Hepatocyte (in vitro differentiated cells): ENCODE results near the gene CPT1A. TPM values are rescaled to one million over a fixed set of nuclear protein-coding genes. Genes with fewer than 3 reads are reported as not detected.

ENCODE experiments used
- DNase-seq: peaks from one replicate; pipeline ENCODE4 v3.0.0-alpha.2; 2016; ENCODE audit warnings: low spot score
- H2AFZ ChIP-seq: fragments of 200-600 bp; sonication (generic); 2 replicates; pipeline ENCODE4 v1.6.0; 2016; ENCODE audit warnings: antibody characterized with exemption, mild to moderate bottlenecking
- H3K27ac ChIP-seq: fragments of 200-600 bp; sonication (generic); 2 replicates; pipeline ENCODE4 v1.5.1; 2016; ENCODE audit warnings: mild to moderate bottlenecking
- H3K27me3 ChIP-seq: fragments of 200-600 bp; sonication (generic); 2 replicates; pipeline ENCODE4 v1.6.1; 2016
- H3K36me3 ChIP-seq: fragments of 200-600 bp; sonication (generic); replicated peaks from 2 replicates; pipeline ENCODE4 v1.5.1; 2016; ENCODE audit warnings: low read depth; ENCODE audit not compliant: insufficient read depth
- H3K4me1 ChIP-seq: fragments of 200-600 bp; sonication (generic); 2 replicates; pipeline ENCODE4 v1.5.1; 2016; ENCODE audit warnings: mild to moderate bottlenecking, moderate library complexity; ENCODE audit not compliant: insufficient read depth
- H3K4me2 ChIP-seq: fragments of 200-600 bp; sonication (generic); 2 replicates; pipeline ENCODE4 v1.6.0; 2016
- H3K4me3 ChIP-seq: fragments of 200-600 bp; sonication (generic); 2 replicates; pipeline ENCODE4 v1.5.1; 2016; ENCODE audit warnings: mild to moderate bottlenecking
- H3K79me2 ChIP-seq: fragments of 200-600 bp; sonication (generic); 2 replicates; pipeline ENCODE4 v1.6.0; 2017; ENCODE audit warnings: mild to moderate bottlenecking
- H3K9me2 ChIP-seq: fragments of 200-600 bp; sonication (generic); replicated peaks from 2 replicates; pipeline ENCODE4 v1.6.0; 2017; ENCODE audit warnings: mild to moderate bottlenecking; ENCODE audit not compliant: insufficient read depth
- H3K9me3 ChIP-seq: fragments of 200-600 bp; sonication (generic); 2 replicates; pipeline ENCODE4 v1.5.1; 2016; ENCODE audit warnings: low read depth, mild to moderate bottlenecking
- H4K20me1 ChIP-seq: fragments of 200-600 bp; sonication (generic); 2 replicates; pipeline ENCODE4 v1.6.0; 2016; ENCODE audit warnings: mild to moderate bottlenecking; ENCODE audit not compliant: insufficient read depth, poor library complexity, severe bottlenecking
- CTCF ChIP-seq: fragments of 200-600 bp; sonication (generic); IDR thresholded peaks from 2 replicates; pipeline ENCODE4 v1.5.1; 2016; ENCODE audit warnings: antibody characterized with exemption, mild to moderate bottlenecking; ENCODE audit not compliant: poor library complexity
- EZH2 ChIP-seq: fragments of 200-600 bp; sonication (generic); IDR thresholded peaks from 2 replicates; pipeline ENCODE4 v1.6.1; 2016; ENCODE audit warnings: antibody characterized with exemption, mild to moderate bottlenecking, borderline replicate concordance
- EZH2phosphoT487 ChIP-seq: fragments of 200-600 bp; sonication (generic); IDR thresholded peaks from one replicate; pipeline ENCODE4 v1.6.1; 2018; ENCODE audit warnings: antibody characterized with exemption, mild to moderate bottlenecking, low read depth, moderate library complexity; ENCODE audit not compliant: unreplicated experiment, severe bottlenecking
- WGBS: methylation state at CpG from one replicate; pipeline ENCODE4 v1.1.6; 2016; ENCODE audit warnings: low lambda C conversion rate; ENCODE audit errors: missing lambda C conversion rate; 5-methylcytosine and 5-hydroxymethylcytosine counted together
- polyA plus RNA-seq: library from polyadenylated mRNA; unstranded; fragments of >200 nt; fragmentation: Nextera tagmentation; extraction: Ambion mirVana; gene quantifications from 2 replicates; pipeline ENCODE4 v1.2.1, GENCODE V29; 2016
- total RNA-seq: library from RNA; depleted of rRNA; stranded (reverse); fragments of >200 nt; gene quantifications from 2 replicates; pipeline ENCODE4 v1.2.3, GENCODE V29; 2014

The CPT1A gene
- total and polyA plus RNA-seq, 2 experiments from 2014 or later = 8.3 to 24.8 TPM

GRCh38 chr11:68721075-68721474 lies 120.6 kb downstream of the CPT1A start:
- H3K9me2 ChIP-seq = no peaks in the 10 kb centered on the region
- no peak overlapping the region for H3K27ac ChIP-seq
- no peak overlapping the region for H3K4me2 ChIP-seq
- no peaks in the 10 kb centered on the region for H3K4me1 ChIP-seq
- DNase-seq = no peak
- no peak overlapping the region for H2AFZ ChIP-seq
- H3K9me3 ChIP-seq = no peaks in the 10 kb centered on the region
- no peaks in the 10 kb centered on the region for H3K79me2 ChIP-seq
- WGBS = 86% methylated on average over 2 of the region's 2 CpGs
- H3K4me3 ChIP-seq = no peak overlapping the region
- TF ChIP-seq CTCF = no peak
- no peak for TF ChIP-seq EZH2
- no peak for TF ChIP-seq EZH2phosphoT487
- no peaks in the 10 kb centered on the region for H4K20me1 ChIP-seq
- no peaks in the 10 kb centered on the region for H3K36me3 ChIP-seq
- H3K27me3 ChIP-seq = no peaks in the 10 kb centered on the region

- Histone ChIP-seq H3K9me3 (no peaks in the 10 kb centered on the region), H3K27me3 (peaks cover 3% of the 10 kb centered on the region), H2AFZ (no peak overlapping the region), H3K9me2 (no peaks in the 10 kb centered on the region), H3K27ac (no peak overlapping the region), H3K4me2 (no peak overlapping the region), H3K4me1 (no peaks in the 10 kb centered on the region), H4K20me1 (no peaks in the 10 kb centered on the region), H3K79me2 (no peaks in the 10 kb centered on the region), H3K36me3 (no peaks in the 10 kb centered on the region), H3K4me3 (no peak overlapping the region)
- no peak for TF ChIP-seq EZH2
- TF ChIP-seq EZH2phosphoT487 = no peak
- no peak for TF ChIP-seq CTCF
- no peak for DNase-seq
- 84% methylated on average over 11 of the region's 11 CpGs for WGBS
Measured at GRCh38 chr11:68715456-68716122, 126.1 kb downstream of the CPT1A start.

GRCh38 chr11:68714060-68714856 lies 127.5 kb downstream of the CPT1A start:
- Histone ChIP-seq H3K27ac (no peak overlapping the region), H2AFZ (no peak overlapping the region), H3K9me3 (no peaks in the 10 kb centered on the region), H3K79me2 (no peaks in the 10 kb centered on the region), H3K9me2 (no peaks in the 10 kb centered on the region), H3K4me1 (no peaks in the 10 kb centered on the region), H3K27me3 (peaks cover 3% of the 10 kb centered on the region), H3K4me3 (no peak overlapping the region), H3K4me2 (no peak overlapping the region), H3K36me3 (no peaks in the 10 kb centered on the region), H4K20me1 (no peaks in the 10 kb centered on the region)
- DNase-seq = no peak
- TF ChIP-seq CTCF (no peak), EZH2 (no peak), EZH2phosphoT487 (no peak)
- 88% methylated on average over 23 of the region's 23 CpGs for WGBS
